ENCODE data around the gene SRGAP3.

SRGAP3 gene

DNA sequence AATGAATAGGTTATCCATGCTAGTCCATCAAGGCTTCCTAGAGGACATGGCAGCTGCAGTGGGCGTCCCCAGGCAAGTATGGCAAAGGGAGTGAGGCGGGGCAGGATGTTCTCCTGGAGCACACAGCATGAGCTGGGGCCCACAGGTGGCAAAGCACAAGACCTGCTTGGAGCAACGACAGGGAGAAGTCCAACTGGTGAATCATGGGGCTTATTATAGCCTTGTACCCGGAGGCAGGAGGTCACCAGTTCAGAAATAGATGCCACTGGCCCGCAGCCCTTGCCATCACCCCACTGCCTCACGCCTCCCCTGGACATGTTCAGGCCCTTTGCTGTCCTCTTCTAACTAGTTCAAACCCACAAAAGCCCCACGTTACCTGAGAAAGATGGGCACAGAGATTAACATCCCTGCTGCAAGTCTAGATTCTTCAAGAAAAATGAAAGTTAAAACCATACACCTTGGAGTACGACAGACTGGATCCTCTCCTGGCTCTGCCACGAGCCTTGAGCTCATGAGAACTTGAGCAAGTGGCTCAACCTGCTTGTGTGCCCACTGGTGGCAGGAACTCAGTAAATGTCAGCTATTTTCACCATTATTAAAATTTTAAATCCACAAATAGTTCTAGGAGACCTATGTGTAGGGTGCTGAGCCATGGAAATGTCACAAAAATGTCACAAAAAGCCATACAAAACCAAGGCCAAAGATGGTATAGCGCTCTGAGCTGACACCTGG lies 1.8 kb upstream of the SRGAP3 start:
- DNase-seq = no peak

DNA sequence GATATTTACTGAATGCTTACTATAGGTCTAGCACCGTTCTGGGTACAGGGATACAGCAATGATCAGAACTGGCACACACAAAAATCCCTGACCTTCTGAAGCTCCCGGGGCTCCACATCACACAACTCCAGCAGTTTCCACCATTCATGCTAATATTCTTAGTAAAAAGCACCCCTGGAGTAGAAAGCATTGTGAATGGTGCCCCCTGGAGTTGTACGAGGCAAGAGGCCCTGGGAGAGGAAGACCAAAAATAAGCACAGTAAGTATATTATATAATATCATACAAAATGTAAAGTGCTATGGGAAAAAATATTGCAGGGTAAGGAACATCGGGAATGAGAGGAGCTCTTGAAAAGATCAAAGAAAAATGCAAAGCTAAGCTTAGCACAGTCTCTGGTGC lies 790 bp upstream of the SRGAP3 start:
- no peak for DNase-seq

DNA sequence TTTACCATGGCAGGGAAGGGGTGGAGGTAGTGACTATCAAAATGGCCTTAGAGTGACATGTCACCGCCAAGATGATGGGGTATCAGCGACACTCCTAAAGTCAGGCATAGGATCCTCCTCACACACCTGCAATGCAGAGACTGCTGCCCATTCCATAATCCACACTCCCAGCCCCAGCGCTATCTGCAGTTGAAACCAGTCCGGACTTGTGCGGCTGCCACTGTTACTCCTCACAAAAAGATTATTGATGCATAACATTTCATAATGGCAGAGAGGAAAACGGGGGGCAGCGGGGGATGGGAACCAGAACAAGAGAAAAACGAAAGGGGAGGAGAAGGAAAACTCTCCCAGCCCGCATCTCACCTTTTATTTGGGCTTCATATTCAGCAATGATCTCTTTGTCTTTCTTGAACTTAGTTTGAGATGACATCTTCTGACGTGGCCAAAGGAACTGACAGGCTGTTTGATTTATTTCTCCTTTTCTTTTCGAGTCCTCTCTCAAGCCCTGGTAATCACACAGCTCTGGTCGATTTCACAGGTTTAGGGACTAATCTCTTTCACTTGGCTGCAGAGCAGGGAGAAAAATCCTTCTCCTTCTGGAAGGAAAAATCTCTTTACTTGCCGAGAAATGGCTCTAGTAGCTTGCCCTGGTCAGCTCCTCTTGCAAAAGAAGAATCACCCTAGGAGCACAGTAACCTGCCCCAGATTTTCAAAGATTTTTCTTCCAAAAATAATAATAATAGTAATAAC lies 749 bp downstream of the SRGAP3 start:
- peak; percentile 38 for DNase-seq

DNA sequence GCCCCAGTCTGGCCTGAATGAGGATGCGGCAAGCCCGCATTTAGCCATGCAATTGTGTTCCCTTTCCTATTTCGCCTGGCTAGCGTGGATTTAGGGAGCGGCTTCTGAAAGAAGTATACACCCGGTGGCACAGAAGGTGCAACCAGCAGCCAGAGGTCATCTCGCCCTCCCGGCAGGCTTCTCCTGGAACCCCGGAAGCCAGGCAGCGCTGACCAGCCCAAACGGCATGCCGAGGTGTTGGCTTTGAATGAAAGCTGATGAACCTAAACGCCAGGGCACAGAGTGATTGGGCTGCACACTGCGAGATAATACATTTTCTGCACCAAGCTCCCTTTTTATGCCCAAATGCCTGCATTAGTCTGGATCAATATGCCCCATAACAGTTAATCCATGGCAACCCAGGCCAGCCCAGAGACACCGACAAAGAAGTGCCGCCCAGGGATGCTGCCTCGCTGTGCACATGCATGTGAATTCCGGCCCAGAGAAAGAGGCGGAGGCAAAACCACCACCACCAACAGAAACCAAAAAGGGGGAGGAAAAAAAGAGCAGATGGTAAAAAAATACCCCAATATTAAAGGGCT lies 1.4 kb downstream of the SRGAP3 start:
- DNase-seq = no peak

DNA sequence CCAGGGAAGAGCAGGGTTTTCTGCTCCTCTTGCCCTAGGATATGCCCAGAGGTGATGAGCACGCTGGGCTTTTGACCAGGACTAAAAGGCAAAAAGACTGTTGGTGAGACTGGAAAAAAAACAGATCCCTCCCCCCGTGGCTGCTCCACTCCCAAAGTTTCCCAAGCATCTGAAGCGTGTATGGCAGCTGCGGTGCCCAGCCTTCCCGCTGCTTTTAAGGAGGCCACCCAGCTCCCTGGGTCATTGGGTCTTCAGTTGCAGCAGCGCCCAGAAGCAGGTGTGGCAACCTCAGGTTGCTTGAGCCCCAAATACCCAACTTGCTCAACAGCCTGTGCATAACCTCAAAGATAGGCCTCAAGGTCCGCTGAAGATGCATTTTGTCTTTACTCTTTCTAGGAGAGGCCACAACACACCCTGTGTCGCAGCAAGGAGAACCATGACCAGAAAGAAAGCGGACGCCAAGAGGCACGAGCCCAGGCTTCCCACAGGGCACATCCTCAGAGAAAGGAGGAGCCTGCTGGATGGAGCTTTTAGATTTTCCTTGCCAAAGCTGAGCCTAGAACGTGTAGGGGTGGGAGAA lies 2.0 kb downstream of the SRGAP3 start:
- DNase-seq = no peak

DNA sequence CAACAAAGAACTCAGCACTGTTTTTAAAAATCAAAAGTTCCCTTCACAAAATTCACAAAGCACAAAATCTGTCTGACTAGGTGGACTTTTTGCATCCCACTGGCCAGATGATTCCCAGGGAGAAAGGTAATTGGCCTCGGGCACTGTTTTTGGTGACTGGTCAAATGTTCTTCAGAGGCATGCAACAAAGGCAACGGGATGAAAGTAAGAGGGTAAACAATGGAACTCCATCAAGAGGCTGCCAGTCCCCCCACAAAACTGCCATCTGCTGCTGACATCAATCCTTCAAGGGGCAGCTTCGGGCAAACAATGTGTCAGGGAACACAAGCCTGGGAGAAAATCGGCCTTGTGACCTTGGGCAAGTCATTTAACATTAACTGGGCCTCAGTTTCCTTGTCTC lies 3.3 kb downstream of the SRGAP3 start:
- no peak for DNase-seq

DNA sequence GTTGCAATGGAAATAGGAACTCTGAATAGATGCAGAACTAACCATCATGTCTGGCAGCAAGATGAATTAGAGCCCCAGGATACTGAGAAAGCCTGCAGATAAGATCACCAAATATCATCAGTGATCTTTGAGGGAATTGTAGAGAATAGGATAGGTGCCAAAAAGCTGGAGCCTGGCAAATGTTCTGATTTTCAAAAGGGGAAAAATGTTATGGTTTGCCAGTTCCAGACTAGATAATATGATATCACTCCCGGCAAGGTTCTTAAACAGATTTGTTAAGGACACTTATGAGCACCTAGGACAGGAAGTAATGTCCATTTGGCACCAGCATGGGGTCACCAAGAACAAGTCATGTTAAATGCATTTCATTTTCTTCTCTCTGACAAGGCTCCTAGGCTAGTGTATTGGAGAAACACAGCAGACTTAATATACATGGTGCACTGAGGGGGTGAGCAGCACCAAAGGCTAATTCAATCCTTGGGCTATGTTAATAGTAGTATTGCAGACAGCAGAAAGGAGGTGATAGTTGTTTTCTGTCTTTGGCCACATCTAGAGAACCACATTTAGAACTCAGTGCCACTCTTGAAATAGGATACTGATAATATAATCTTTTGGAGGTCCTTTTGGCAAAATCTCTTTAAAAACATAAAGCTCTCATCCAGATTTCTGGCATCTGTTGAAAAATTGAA lies 4.8 kb downstream of the SRGAP3 start:
- DNase-seq = no peak

DNA sequence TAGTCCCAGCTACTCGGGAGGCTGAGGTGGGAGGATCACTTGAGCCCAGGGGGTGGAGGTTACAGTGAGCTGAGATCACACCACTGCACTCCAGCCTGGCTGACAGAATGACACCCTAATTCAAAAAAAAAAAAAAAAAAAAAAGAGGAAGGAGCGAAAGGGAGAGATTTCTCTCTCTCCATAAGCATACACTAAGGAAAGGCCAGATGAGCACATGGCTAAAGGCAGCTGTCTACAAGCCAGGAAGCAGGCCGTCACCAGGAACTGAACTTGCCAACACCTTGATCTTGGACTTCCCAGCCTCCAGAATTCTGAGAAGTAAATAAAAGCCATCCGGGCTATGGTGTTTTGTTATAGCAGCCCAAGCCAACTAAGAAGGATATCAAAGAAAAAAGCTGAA lies 7.5 kb downstream of the SRGAP3 start:
- DNase-seq = no peak

DNA sequence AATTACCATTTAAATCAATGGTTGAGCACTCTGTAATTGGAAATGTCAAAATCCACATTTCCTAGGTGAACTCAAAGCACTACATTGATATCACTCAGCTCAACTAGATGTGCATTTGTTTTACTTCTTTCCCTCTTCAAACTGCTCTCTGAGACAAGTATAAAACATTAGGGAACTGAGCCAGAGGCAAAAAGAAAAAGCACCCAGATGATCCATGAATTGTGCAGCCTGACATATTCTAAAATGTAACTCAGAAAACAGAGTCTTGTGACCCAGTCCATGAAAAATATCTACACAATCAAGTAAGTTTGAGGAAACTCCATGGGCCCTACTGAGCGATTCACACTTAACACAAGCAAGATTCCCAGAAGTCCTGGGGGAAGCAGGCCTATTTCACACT lies 9.8 kb downstream of the SRGAP3 start:
- DNase-seq = no peak

DNA sequence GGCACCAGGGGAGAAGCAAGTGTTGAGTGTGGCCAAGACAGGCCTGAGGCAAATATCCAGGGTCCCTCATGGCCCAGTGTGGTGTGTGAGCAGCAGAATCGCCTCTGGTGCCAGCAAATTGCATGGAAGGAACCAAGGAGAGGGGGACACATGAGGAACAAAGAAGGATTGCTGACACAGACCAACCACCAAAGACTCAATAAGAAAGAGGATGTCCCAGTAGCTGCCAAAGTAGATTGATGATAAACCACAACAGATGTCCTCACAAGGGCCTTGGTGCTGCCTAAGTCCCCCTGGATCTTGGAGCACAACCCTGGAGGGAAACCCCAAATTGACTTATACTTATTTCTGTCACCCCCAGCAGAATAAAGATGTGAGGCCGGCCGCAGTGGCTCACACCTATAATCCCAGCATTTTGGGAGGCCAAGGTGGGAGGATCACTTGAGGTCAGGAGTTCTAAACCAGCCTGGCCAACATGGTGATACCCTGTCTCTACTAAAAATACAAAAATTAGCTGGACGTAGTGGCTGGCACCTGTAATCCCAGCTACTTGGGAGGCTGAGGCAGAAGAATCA lies 10.6 kb downstream of the SRGAP3 start:
- DNase-seq = no peak

DNA sequence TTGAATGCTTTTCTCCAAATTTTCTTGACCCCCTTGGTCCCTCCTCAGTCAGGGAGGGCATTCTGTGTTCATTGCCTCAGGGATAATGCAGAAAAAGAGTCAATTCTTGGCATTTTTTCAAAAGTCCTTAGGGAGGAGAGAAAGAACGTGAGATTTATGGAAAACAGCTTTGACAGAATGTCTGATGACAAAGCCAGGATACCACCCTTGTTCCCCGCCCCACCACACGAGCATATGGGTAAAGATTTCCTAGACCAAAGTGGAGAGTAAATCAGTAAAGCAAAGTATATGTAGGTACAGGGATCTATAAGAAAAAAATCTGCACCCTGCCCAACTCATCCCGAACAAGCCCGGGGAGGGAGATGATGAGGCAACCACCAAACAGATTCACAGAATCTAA lies 11.2 kb downstream of the SRGAP3 start:
- no peak for DNase-seq

DNA sequence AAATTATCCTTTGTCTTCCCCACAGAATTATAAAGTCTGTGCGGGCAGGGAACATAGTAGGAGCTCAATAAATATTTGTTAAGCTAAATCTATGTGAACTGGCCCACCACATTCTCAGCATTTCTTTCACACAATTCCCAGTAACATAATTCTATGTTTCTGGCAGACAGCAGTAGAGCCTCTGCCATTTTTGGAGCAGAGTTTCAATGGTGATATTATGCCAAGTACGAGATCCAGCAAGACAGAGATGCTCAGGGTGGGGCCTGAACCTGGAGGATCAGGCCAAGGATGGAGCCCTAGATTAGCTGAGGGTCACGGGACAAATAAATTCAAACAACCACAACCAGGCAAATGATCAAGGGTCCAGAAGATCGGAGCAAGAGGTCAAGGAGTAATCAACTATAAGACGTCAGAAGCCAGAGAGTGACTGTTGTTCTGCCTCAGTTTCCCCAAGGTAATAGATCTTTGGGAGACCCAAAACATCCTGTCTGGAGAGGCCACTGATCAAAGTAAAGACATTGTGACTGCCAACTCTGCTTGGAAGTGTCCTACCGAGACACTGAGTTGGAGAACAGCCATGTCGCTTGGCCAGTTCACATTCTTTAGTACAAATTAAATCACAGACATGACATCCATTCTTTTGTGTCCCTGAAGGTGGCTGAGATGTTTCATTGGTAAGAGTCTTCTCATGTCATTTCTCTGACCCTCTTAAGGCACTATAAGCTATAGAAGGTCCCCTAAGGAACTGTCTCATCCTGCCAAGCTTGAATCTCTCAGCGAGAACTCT lies 15.4 kb downstream of the SRGAP3 start:
- DNase-seq = no peak

DNA sequence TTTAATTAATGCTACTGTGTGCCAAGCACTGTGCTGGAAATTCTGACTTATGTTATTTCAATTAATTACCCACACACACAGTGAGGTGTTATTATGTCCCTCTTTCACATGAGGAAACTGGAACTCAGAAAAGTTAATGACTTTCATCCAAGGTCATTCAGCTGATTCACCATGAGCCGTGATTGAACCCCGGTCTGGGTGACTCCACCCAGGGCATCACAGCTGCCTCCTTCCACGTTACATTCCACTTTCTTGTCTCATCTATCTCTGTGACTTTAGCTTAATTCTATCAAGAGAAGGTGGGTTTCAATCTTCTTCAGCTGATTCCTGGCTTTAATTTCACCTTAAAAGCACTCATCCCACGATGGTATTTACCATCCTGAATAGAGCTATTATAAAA lies 16.3 kb downstream of the SRGAP3 start:
- DNase-seq = no peak

DNA sequence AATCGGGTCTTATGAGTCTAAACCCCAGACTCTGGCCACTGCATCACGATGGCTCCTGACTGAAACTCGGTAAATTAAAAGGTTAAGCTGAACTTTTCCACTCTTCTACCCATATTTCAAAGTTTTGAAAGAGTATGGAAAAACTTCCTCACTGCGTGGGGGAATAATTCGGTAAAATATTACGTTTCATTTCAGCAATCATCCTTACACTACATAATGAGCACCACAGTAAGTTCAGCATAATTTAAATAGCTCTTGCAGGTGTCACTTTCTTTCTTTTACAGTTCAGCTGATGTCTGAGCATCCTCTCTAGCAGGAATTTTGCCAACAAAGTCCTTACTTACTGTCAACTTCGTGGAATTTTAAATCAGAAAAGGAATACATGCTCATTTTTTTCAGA lies 17.5 kb downstream of the SRGAP3 start:
- no peak for DNase-seq

DNA sequence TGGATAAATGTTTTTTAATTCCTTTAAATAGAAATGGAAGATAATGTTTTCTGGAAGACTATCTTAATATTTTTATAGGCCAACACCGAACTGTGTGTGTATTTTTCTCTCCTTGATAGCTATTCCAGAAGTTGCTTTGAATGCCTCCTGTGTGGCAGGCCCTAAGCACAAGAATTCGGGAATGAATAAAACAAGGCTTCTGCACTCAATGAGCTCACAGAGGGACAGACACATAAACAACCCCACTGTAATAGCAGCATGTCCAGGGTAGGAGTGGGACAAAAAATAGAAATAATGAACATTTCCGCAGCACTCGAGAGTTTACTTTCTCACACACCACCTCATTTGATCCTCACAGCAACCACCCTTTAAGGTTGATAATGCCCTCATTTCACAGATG lies 18.0 kb downstream of the SRGAP3 start:
- no peak for DNase-seq

DNA sequence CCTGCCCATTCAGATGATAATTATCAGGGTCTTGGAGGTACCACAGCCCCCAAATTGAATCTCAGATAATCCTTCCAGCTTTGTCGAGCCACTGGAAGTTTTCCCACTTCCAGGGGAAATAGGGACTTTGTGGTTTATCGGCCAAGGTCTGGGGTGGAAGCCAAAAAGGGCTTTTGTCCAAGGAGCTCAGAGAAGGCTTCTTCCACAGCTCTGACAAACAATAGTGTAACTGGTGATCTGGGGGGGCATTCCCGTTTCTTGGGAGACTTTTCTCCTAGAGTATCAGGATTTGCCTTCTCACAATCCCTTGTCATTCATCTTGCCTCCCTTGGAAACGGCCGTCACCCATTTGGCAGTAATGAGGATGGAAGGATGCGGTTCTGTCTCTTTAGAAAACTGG lies 18.4 kb downstream of the SRGAP3 start:
- DNase-seq = no peak

DNA sequence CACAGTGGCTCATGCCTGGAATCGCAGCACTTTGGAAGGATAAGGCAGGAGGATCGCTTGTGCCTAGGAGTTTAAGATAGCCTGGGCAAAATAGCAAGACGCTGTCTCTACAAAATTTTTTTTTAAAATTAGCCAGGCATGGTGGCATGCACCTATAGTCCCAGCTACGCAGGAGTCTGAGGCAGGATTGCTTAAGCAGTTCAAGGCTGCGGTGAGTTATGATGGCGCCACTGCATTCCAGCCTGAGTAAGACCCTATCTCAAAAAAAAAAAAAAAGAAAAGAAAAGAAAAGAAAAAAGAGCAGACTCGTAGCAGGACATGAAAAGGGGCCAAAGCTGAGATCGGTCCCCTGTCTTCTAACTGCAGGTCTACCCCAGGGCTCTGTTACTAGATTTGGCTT lies 18.9 kb downstream of the SRGAP3 start:
- DNase-seq = no peak

DNA sequence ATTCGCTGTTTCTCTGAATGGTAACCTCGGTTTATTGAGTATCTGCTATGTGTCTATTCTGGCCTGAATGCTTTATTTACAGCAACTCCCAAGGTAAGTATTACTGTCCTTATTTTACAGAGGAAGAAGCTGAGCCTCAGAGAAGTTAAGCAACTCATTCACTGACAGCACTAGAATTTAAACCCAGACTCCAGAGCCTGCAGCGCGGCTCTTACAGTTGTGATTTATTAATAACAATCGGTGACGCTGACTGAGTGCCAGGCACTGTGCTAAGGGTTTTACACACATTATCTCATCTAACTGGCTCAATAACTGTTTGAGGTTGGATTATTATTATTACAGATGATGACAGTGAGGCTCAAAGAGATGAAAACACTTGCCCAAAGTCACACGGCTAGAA lies 19.6 kb downstream of the SRGAP3 start:
- no peak for DNase-seq

DNA sequence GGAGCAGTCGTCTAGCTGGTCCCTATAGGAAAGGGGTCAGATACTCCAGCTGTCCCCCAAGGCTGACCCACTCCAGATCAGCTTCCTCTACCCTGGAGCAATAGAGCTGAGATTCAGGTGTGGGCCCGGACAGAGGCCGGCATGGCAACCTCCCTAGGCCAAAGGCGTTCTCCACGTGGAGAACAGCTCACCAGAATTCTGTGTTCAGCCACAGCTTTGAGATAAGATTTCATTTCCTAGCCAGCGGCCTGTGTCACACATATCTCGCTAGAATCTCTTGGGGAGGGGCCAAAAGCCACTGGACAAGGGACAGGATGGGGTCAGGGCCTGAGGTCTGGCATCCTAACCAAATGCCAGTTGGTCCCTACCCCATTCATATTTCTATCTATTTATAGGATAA lies 20.1 kb downstream of the SRGAP3 start:
- DNase-seq = no peak

DNA sequence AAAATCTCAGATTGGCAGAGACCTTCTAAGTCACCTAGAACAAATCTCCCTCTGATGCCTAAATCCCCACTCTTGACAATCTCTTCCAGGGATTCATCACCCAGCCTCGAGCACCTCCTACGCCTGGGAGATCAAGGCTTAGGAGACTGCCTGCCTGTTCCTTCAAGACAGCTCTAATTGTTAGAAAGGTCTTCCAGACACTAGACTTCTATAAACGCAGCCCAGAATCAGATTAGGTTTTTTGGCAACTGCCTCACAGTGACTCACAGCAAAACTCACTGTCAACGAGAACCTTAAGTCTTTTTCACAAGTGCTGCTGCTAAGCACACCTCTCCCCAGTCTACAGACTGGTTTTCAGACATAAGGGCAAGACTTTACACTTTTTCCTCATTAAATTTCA lies 23.1 kb downstream of the SRGAP3 start:
- DNase-seq = no peak

DNA sequence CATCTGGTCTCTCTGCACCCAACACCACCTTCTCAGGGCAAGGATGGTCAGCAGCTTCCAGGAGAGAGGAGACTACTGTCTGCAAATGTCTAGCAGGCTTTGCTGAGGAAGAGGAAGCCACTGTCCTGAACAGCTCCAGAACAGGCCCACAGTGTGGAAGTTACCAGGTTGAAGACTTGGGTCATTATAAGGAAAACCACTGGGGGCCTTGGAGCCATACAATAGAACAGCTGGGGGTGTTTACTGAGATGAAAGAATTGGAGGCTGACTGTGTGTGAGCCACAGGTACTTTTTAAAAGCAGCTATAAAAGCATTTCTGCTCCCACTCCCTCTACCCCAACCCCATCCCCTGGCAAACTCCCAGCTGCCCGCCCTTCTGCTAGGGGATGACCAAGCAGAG lies 24.2 kb downstream of the SRGAP3 start:
- no peak for DNase-seq

DNA sequence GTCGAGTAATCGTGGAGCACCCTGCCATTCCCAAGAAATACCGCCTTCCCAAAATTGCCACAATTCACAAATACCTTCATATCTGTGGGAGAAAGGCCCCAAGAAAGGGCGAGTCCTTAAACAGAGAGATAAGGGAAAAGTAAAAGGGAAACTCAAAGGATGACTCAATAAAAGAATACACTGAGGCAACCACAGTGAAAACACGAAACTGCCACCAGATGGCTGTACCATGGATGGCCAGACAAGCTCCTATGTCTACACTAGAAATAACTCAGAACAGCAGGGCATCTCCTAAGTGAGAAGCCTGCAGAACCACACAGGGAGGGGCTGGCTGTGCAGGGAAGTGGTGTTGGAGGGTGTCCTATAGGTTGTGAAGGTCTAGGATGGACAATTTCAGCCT lies 25.0 kb downstream of the SRGAP3 start:
- no peak for DNase-seq
